ENCODE measurements around the gene ARIH2.
A peak's percentile ranks its signal among the peaks of the same experiment; 100 is the strongest.

ARIH2 gene

GRCh38 chr3:48970586-48970985, 51.9 kb downstream of the ARIH2 start:
- no peak overlapping the region for H3K4me3 Mint-ChIP-seq
- H3K36me3 Mint-ChIP-seq (ENCODE audit: low read depth) = peaks cover 96% of the 10 kb centered on the region
- H3K27me3 Mint-ChIP-seq = no peaks in the 10 kb centered on the region
- H3K27ac Mint-ChIP-seq = no peak overlapping the region
- intact Hi-C loops (cut with micrococcal nuclease) = no loop called here
- H3K4me1 Mint-ChIP-seq (ENCODE audit: low read depth) = no peaks in the 10 kb centered on the region
- no peaks in the 10 kb centered on the region for H3K9me3 Mint-ChIP-seq

GRCh38 chr3:48974076-48974864, 55.6 kb downstream of the ARIH2 start:
- H3K9me3 Mint-ChIP-seq = no peaks in the 10 kb centered on the region
- no peak overlapping the region for H3K27ac Mint-ChIP-seq
- intact Hi-C loops (cut with micrococcal nuclease) = no loop called here
- H3K4me3 Mint-ChIP-seq = no peak overlapping the region
- H3K4me1 Mint-ChIP-seq (ENCODE audit: low read depth) = no peaks in the 10 kb centered on the region
- no peaks in the 10 kb centered on the region for H3K27me3 Mint-ChIP-seq
- H3K36me3 Mint-ChIP-seq (ENCODE audit: low read depth) = peaks cover 100% of the 10 kb centered on the region

- Mint-ChIP-seq H3K27me3 (no peaks in the 10 kb centered on the region), H3K4me1 (ENCODE audit: low read depth) (peaks cover 18% of the 10 kb centered on the region), H3K27ac (no peak overlapping the region), H3K36me3 (ENCODE audit: low read depth) (peaks cover 97% of the 10 kb centered on the region), H3K9me3 (no peaks in the 10 kb centered on the region), H3K4me3 (no peak overlapping the region)
- intact Hi-C loops (cut with micrococcal nuclease) = no loop called here
Measured at GRCh38 chr3:48979451-48979850, 60.8 kb downstream of the ARIH2 start.

GRCh38 chr3:48980295-48980694, 61.7 kb downstream of the ARIH2 start:
- H3K27me3 Mint-ChIP-seq = no peaks in the 10 kb centered on the region
- H3K4me3 Mint-ChIP-seq = no peak overlapping the region
- peaks cover 97% of the 10 kb centered on the region for H3K36me3 Mint-ChIP-seq (ENCODE audit: low read depth)
- no peaks in the 10 kb centered on the region for H3K9me3 Mint-ChIP-seq
- intact Hi-C loops (cut with micrococcal nuclease) = no loop called here
- H3K4me1 Mint-ChIP-seq (ENCODE audit: low read depth) = peaks cover 25% of the 10 kb centered on the region
- no peak overlapping the region for H3K27ac Mint-ChIP-seq

- no peak overlapping the region for H3K27ac Mint-ChIP-seq
- intact Hi-C loops (cut with micrococcal nuclease) = no loop called here
- H3K27me3 Mint-ChIP-seq = no peaks in the 10 kb centered on the region
- H3K9me3 Mint-ChIP-seq = no peaks in the 10 kb centered on the region
- H3K4me1 Mint-ChIP-seq (ENCODE audit: low read depth) = peaks cover 25% of the 10 kb centered on the region
- H3K36me3 Mint-ChIP-seq (ENCODE audit: low read depth) = peaks cover 95% of the 10 kb centered on the region
- H3K4me3 Mint-ChIP-seq = no peak overlapping the region
Measured at GRCh38 chr3:48982016-48982415, 63.4 kb downstream of the ARIH2 start.

- Mint-ChIP-seq H3K4me1 (ENCODE audit: low read depth) (peaks cover 25% of the 10 kb centered on the region), H3K27ac (no peak overlapping the region), H3K36me3 (ENCODE audit: low read depth) (peaks cover 88% of the 10 kb centered on the region), H3K9me3 (no peaks in the 10 kb centered on the region), H3K4me3 (no peak overlapping the region), H3K27me3 (no peaks in the 10 kb centered on the region)
- intact Hi-C loops (cut with micrococcal nuclease) = no loop called here
Measured at GRCh38 chr3:48982686-48983085, 64.0 kb downstream of the ARIH2 start.

GRCh38 chr3:48983096-48983495, 64.5 kb downstream of the ARIH2 start:
- Mint-ChIP-seq H3K4me3 (no peak overlapping the region), H3K27ac (peak overlapping the region; percentile 61), H3K9me3 (no peaks in the 10 kb centered on the region), H3K4me1 (ENCODE audit: low read depth) (peaks cover 29% of the 10 kb centered on the region), H3K27me3 (no peaks in the 10 kb centered on the region), H3K36me3 (ENCODE audit: low read depth) (peaks cover 84% of the 10 kb centered on the region)
- intact Hi-C loops (cut with micrococcal nuclease) = no loop called here

- no peak overlapping the region for H3K4me3 Mint-ChIP-seq
- peaks cover 40% of the 10 kb centered on the region for H3K4me1 Mint-ChIP-seq (ENCODE audit: low read depth)
- no peaks in the 10 kb centered on the region for H3K27me3 Mint-ChIP-seq
- peaks cover 69% of the 10 kb centered on the region for H3K36me3 Mint-ChIP-seq (ENCODE audit: low read depth)
- H3K27ac Mint-ChIP-seq = peak overlapping the region; percentile 61
- no peaks in the 10 kb centered on the region for H3K9me3 Mint-ChIP-seq
- intact Hi-C loops (cut with micrococcal nuclease) = no loop called here
Measured at GRCh38 chr3:48984663-48985062, 66.0 kb downstream of the ARIH2 start.

- intact Hi-C loops (cut with micrococcal nuclease) = no loop called here
- Mint-ChIP-seq H3K27me3 (no peaks in the 10 kb centered on the region), H3K4me1 (ENCODE audit: low read depth) (peaks cover 46% of the 10 kb centered on the region), H3K9me3 (no peaks in the 10 kb centered on the region), H3K27ac (no peak overlapping the region), H3K36me3 (ENCODE audit: low read depth) (peaks cover 62% of the 10 kb centered on the region), H3K4me3 (no peak overlapping the region)
Measured at GRCh38 chr3:48985831-48986376, 67.3 kb downstream of the ARIH2 start.

- Mint-ChIP-seq H3K36me3 (ENCODE audit: low read depth) (peaks cover 31% of the 10 kb centered on the region), H3K27me3 (no peaks in the 10 kb centered on the region), H3K9me3 (no peaks in the 10 kb centered on the region), H3K27ac (peak overlapping the region; percentile 81), H3K4me1 (ENCODE audit: low read depth) (peaks cover 48% of the 10 kb centered on the region), H3K4me3 (peak overlapping the region; percentile 83)
- intact Hi-C loops (cut with micrococcal nuclease) = no loop called here
Measured at GRCh38 chr3:48989126-48989795, 70.6 kb downstream of the ARIH2 start.

GRCh38 chr3:48989796-48990635, 71.4 kb downstream of the ARIH2 start, which contains the start of gene P4HTM:
Gene P4HTM, plus strand, starts transcription at chr3:48990241. Its CDS starts 16 bp downstream, at chr3:48990257.
- Mint-ChIP-seq H3K36me3 (ENCODE audit: low read depth) (peaks cover 31% of the 10 kb centered on the region), H3K4me1 (ENCODE audit: low read depth) (peaks cover 41% of the 10 kb centered on the region), H3K27me3 (no peaks in the 10 kb centered on the region), H3K4me3 (peak within 1 kb of the TSS; percentile 85), H3K27ac (peak within 1 kb of the TSS; percentile 81), H3K9me3 (no peaks in the 10 kb centered on the region)
- intact Hi-C loops (cut with micrococcal nuclease) = loop anchor here (5.0 kb wide), 1 partner anchor 37 kb away; the partner anchor contains the start of gene IMPDH2

GRCh38 chr3:48990636-48991469, 72.2 kb downstream of the ARIH2 start:
- H3K4me1 Mint-ChIP-seq (ENCODE audit: low read depth) = peaks cover 41% of the 10 kb centered on the region
- H3K4me3 Mint-ChIP-seq = peak overlapping the region; percentile 85
- peak overlapping the region; percentile 78 for H3K27ac Mint-ChIP-seq
- H3K27me3 Mint-ChIP-seq = no peaks in the 10 kb centered on the region
- intact Hi-C loops (cut with micrococcal nuclease) = loop anchor here (5.0 kb wide), 1 partner anchor 36 kb away; the partner anchor contains the start of gene IMPDH2
- no peaks in the 10 kb centered on the region for H3K9me3 Mint-ChIP-seq
- peaks cover 31% of the 10 kb centered on the region for H3K36me3 Mint-ChIP-seq (ENCODE audit: low read depth)
